Lower lobe of right lung (tissue), 2 donors: ENCODE data around the gene ANKRD33B. TPM values are rescaled to one million over a fixed set of nuclear protein-coding genes. Genes with fewer than 3 reads are reported as not detected.
A peak's percentile ranks its signal among the peaks of the same experiment; 100 is the strongest.

Experiments
- ATAC-seq, 2 donors: fragments of 200-7000 bp; cut with Tn5 transposase; one replicate each; pipeline ENCODE4 v1.9.1; 2020 to 2022; ENCODE audit warnings: mild to moderate bottlenecking in 2 of 2, moderate library complexity in 2 of 2
- DNase-seq: peaks from one replicate; pipeline ENCODE4 v3.0.0-alpha.2; 2020
- H3K27ac ChIP-seq: fragments of 200-600 bp; one replicate; pipeline ENCODE4 v1.8.0; 2022
- H3K27me3 ChIP-seq: fragments of 200-600 bp; one replicate; pipeline ENCODE4 v1.8.0; 2022; ENCODE audit warnings: low read depth
- H3K36me3 ChIP-seq: fragments of 200-600 bp; one replicate; pipeline ENCODE4 v1.8.0; 2022; ENCODE audit warnings: mild to moderate bottlenecking
- H3K4me1 ChIP-seq: fragments of 200-600 bp; one replicate; pipeline ENCODE4 v1.8.0; 2022
- H3K4me3 ChIP-seq: fragments of 200-600 bp; one replicate; pipeline ENCODE4 v1.8.0; 2022; ENCODE audit warnings: mild to moderate bottlenecking
- H3K9me3 ChIP-seq: fragments of 200-600 bp; one replicate; pipeline ENCODE4 v1.8.0; 2022
- intact Hi-C: fragments of 100-400 bp; cut with DNase I; formaldehyde crosslinking; loops from one replicate; pipeline ENCODE4 v1.11.0; 2022
- total RNA-seq: library from RNA; stranded (reverse); fragmentation: NEBNext Ultra II Directional; extraction: Animal tissue kit (Norgen Biotek cat#: 25700); gene quantifications from one replicate; pipeline ENCODE4 v1.2.1, GENCODE V29; 2021
- TF ChIP-seq, protein P1 (sequence below): fragments of 200-600 bp; IDR thresholded peaks from one replicate; pipeline ENCODE4 v1.8.0; 2022; ENCODE audit warnings: antibody characterized with exemption, mild to moderate bottlenecking
- donor health status: DM: no; HTN: yes; CAD: no; lungs with severe emphysema.

The ANKRD33B gene
- total RNA-seq, 1 donor from 2014 or later, result 5.8 TPM

DNA sequence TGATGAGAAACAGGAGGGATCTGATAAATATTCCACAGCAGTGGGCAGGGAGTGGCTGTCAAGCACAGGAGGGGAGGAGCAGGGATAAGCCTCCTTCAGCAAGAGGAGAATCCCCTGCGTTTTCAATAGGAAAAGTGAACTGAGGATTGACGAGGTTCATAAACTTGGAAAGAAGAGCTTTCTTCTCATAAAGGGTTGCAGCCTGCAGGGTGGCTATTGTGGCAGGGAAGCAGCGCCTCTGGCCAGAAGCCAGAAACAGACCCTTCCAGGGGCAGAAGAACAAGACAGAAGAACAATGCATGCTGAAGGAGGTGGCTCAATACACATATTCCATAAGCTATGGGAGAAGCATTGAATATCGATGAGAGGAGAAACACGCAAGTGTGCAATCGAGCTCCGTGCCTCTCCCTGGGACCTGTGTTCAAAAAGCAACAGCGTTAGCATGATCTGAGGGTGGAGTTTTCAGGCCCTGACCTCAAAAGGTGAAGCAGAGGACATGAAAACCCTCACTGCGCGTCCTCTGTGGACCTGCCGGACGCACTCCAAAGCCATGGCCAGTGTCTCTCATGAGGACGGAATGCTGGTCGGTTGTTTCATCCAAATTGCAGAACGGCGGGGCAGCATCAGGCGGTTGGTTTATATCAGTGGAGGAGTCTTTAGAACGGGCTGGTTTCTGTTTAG, 67.6 kb downstream of the ANKRD33B start:
- peaks cover 32% of the 10 kb centered on the region for H3K4me1 ChIP-seq
- H3K27ac ChIP-seq, result no peak overlapping the region
- intact Hi-C loops, result no loop called here
- TF ChIP-seq, protein P1, sequence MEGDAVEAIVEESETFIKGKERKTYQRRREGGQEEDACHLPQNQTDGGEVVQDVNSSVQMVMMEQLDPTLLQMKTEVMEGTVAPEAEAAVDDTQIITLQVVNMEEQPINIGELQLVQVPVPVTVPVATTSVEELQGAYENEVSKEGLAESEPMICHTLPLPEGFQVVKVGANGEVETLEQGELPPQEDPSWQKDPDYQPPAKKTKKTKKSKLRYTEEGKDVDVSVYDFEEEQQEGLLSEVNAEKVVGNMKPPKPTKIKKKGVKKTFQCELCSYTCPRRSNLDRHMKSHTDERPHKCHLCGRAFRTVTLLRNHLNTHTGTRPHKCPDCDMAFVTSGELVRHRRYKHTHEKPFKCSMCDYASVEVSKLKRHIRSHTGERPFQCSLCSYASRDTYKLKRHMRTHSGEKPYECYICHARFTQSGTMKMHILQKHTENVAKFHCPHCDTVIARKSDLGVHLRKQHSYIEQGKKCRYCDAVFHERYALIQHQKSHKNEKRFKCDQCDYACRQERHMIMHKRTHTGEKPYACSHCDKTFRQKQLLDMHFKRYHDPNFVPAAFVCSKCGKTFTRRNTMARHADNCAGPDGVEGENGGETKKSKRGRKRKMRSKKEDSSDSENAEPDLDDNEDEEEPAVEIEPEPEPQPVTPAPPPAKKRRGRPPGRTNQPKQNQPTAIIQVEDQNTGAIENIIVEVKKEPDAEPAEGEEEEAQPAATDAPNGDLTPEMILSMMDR, result no peak
- H3K27me3 ChIP-seq, result no peaks in the 10 kb centered on the region
- ATAC-seq (no peak), DNase-seq (no peak)
- H3K4me3 ChIP-seq, result peak overlapping the region; percentile 21
- no peaks in the 10 kb centered on the region for H3K9me3 ChIP-seq
- no peaks in the 10 kb centered on the region for H3K36me3 ChIP-seq

DNA sequence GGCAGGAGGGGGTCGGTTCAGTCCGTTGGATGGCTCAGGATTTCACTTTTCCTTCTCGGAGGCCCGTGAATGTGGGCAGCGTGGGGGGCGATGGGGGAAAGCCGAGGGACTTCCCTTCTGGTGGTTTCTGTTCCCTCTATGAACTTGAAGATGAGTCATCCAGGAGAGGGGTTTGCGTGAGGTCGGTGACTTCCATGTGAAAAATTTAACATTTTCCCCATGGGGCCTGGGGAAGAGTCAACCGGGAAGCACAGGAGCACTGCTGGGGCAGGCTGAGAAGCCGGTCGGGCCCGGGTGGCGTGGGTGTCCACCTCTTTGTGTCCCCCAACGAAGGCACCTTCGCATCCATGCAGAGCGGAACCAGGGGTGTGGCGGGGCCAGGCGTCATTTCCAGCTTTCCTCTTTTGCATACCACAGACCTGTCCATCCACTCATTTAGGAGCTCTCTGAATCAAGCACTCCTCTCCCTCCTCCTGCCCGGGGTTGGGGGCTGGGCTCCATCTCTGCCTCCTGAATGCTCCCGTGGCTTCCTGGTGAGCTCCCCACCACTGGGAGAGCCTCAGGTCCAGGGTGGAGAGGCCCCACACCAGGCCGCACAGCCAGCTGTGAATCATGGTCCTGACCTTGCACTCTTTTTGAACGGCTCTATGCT, 68.4 kb downstream of the ANKRD33B start:
- Histone ChIP-seq H3K4me3 (peak overlapping the region; percentile 21), H3K9me3 (no peaks in the 10 kb centered on the region), H3K4me1 (peaks cover 24% of the 10 kb centered on the region), H3K36me3 (no peaks in the 10 kb centered on the region), H3K27ac (no peak overlapping the region), H3K27me3 (no peaks in the 10 kb centered on the region)
- TF ChIP-seq, protein P1, result no peak
- DNase-seq, result no peak
- intact Hi-C loops, result no loop called here
- peak; percentile 17 to 19 for ATAC-seq

DNA sequence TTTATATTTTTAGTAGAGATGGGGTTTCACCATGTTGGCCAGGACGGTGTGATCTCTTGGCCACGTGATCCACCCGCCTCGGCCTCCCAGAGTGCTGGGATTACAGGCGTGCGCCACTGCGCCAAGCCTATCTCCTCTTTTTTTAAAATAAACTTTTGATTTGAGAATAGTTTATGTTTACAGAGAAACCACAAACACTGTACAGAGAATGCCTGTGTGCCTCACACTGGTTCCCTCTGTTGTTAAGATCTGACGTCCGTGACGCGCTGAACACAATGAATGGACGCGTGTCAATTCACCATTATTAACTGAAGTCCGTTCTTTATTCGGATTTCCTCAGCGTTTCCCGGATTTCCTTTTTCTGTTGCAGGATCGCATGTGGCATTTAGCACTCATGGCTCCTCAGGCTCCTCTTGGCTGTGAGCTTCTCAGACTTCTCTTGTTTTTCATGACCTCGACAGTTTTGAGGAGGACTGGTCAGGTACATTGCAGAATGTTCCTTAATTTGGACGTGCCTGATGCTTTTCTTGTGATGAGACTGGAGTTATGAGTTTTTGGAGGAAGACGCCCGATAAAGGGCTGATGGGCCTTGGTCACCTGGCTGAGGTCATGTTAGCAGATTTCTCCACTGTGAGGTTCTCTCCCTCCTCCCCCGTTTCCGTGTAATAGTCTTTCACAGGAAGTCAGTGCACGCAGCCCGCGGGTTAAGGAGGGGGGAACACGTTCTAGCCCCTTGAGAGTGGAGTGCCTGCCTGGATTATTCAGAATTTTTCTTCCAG, 69.6 kb downstream of the ANKRD33B start:
- intact Hi-C loops, result no loop called here
- no peak for DNase-seq
- TF ChIP-seq, protein P1, result no peak
- Histone ChIP-seq H3K4me1 (peaks cover 13% of the 10 kb centered on the region), H3K27me3 (no peaks in the 10 kb centered on the region), H3K9me3 (no peaks in the 10 kb centered on the region), H3K4me3 (no peak overlapping the region), H3K36me3 (no peaks in the 10 kb centered on the region), H3K27ac (no peak overlapping the region)
- ATAC-seq, result no peak

DNA sequence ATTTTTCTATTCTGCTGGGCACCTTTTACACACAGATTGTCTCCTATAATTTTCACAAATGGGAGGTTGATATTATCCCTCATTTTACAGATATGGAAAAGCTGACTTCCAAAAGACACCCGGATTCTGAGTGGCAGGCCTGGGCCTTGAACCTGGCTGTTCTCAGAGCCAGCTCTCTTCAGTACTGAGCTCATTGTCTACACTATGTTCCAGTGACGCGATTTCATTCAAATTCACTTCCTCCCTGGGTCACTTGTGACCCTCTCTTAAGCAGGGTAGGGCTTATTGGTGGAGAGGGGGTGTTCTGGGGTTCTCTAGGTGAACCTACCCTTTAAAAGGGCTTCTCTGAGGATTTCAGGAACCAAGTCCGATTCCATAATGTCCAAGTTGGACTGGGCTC, 70.2 kb downstream of the ANKRD33B start:
- Histone ChIP-seq H3K4me3 (no peak overlapping the region), H3K27ac (no peak overlapping the region), H3K27me3 (no peaks in the 10 kb centered on the region), H3K9me3 (no peaks in the 10 kb centered on the region), H3K36me3 (no peaks in the 10 kb centered on the region), H3K4me1 (peaks cover 13% of the 10 kb centered on the region)
- intact Hi-C loops, result no loop called here
- TF ChIP-seq, protein P1, result no peak
- DNase-seq (no peak), ATAC-seq (no peak)

DNA sequence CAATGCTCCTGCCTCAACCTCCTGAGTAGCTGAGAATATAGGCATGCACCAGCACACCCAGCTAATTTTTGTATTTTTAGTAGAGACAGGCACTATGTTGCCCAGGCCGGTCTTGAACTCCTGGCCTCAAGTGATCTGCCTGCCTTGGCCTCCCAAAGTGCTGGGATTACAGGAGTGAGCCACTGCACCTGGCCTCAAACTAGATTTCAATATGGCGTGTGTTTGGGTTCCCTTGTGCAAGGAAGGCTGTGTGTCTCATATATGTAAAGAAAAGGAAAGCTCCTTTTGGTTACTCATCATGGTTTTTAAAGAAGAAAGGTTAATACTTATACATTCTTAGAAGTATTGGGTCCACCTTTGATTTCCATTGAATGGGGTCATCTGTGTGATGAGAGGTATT, 70.7 kb downstream of the ANKRD33B start:
- no peak for DNase-seq
- ATAC-seq, result no peak
- Histone ChIP-seq H3K36me3 (no peaks in the 10 kb centered on the region), H3K4me1 (peaks cover 13% of the 10 kb centered on the region), H3K27ac (no peak overlapping the region), H3K4me3 (no peak overlapping the region), H3K27me3 (no peaks in the 10 kb centered on the region), H3K9me3 (no peaks in the 10 kb centered on the region)
- intact Hi-C loops, result no loop called here
- TF ChIP-seq, protein P1, result no peak
